Left hindlimb (tissue), 1 donor: ENCODE results near the gene TP53I11.

ENCODE experiments used
- DNase-seq: peaks from one replicate; pipeline ENCODE4 v3.0.0-alpha.2; 2018

TP53I11 gene

DNA sequence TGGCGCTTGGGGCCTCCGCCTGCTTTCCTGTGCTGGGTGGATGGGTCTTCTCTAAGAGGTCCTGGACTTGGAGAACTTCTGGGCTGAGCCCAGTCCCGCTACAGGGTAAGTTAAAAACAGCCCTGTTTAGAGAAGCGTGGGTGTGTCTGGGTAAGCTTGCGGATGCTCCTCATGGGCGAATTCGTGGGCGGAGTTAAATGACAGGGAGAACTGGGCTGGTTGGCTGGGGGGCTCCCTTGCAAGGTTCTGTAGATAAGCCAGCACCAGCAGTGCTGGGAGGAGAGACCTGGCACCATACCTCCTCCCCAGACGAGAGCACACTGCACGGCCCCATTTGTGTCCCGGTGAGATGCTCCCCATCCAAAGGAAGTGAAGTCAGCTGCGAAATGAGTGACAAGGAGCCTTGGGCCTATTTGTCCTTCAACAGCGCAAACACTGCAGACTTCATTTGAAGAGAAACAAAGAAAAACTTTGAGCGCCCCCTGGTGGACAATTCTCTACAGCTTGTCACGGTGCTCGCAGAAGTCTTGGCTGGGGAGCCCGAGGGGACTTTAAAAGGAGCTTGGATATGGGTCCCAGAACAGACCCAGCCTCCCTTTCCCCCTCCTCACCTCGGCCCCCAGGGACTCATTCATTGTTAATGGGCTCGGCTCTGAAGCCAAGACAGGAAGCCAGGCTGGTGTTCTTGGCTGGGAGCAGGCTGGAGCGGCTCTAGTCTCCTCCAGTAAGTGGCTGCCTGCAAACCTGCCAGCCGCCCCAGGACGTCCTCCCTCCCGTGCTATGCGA lies 39.5 kb downstream of the TP53I11 start:
- peak; percentile 85 for DNase-seq

DNA sequence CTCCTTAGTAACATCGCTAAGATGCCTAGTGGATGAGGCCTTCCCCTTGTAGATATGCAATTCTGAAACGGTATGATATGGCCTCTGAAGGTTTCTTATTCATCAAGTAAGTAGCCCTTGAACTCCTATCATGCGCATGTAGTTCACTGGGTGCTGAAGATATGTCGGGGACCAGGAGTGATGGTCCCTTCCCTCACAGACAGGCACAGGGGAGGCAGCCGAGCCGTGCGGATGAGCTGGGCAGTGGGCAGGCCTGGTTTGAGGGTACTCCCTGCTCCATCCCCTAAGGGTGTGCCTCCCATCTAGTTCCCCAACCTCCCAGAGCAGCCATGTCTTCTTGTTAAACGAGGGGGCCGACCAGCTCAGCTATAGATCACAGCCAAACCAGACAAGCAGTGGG lies 40.1 kb downstream of the TP53I11 start:
- DNase-seq, result no peak

GRCh38 chr11:44909557-44909956 lies 41.1 kb downstream of the TP53I11 start:
- no peak for DNase-seq

GRCh38 chr11:44906649-44907048 lies 44.0 kb downstream of the TP53I11 start:
- no peak for DNase-seq

- DNase-seq, result no peak
Measured at GRCh38 chr11:44905131-44905866, 45.4 kb downstream of the TP53I11 start.

GRCh38 chr11:44904261-44905020 lies 46.2 kb downstream of the TP53I11 start:
- no peak for DNase-seq

DNA sequence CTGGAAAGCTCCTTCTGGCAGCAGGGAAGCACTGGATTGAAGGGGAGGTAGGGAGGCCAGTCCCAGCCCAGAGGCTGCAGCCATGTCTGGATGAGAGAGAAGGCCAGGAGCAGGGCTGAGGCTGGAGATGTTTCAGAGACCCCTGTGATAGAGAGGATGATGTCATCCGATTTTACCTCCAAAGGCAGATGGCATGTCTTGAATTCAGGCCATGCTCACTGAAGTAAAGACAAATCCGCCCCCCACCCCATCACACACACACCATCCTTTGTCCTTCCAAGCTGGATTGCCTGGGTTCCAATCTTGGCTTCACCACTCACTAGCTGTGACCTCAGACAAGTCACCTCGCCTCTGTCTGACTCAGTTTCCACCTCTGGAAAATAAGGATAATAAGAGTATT lies 47.2 kb downstream of the TP53I11 start:
- DNase-seq, result no peak

GRCh38 chr11:44903035-44903434 lies 47.6 kb downstream of the TP53I11 start:
- DNase-seq, result no peak

DNA sequence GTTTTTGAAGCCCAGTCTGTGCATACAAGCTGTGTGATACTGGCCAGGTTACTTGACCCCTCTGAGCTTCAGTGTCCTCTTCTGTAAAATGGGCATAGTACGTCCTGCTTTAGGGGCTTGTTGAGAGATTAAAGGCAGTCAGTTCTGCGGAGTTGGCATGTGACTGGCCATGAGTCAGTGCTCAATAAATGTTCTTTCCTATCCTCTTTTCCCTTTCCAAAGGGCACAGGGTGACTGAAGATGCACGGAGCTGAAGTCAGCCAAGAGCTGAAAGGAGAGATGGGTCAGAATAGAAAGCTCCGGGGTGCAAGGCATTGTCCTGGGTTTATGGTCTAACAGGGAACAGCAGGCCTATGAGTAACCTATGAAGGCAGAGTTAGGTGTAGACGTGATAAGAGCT lies 48.9 kb downstream of the TP53I11 start:
- DNase-seq, result no peak

DNA sequence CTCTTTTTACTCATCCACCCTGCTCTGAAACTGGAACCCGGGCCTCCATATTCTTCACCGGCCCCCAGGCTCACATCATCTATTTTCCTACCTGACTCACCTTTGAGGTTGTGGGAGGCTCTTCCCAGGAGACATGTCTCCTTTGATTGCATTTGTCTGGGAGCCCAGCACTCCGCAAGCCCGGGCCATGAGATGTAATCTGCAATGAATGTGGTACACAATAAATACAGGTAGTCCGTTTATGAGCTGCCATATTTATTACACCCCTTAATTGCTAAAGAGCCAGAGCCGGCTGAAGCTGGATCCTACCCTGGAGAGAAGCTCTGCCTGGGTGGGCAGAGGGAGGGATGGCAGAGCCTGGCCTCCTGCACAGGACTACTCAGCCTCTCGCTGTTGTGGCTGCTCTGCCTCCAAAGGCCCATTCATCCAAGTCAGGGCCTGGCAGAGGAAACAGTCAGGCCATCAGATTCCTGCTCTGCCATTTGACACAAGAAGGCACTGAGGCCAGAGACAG lies 49.5 kb downstream of the TP53I11 start:
- no peak for DNase-seq

DNA sequence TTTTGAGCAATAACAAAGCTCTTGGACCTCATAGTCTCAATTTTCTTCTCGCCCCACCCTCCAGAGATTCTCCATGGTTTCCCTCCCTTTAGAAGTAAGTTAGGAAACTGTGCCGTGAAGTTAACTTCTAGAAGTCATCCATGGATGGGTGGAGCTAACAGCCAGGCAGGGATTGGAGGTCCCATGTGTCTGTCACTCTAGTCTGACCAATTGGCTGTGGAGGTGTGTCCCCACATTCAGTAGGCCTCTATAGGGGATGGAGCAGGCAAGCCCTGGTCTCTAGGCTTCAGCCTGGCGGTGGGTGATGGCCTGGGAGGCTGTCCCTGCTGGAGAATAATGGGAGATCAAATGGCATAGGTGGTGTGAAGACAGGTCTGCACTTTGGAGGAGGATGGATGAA lies 50.7 kb downstream of the TP53I11 start:
- no peak for DNase-seq

DNA sequence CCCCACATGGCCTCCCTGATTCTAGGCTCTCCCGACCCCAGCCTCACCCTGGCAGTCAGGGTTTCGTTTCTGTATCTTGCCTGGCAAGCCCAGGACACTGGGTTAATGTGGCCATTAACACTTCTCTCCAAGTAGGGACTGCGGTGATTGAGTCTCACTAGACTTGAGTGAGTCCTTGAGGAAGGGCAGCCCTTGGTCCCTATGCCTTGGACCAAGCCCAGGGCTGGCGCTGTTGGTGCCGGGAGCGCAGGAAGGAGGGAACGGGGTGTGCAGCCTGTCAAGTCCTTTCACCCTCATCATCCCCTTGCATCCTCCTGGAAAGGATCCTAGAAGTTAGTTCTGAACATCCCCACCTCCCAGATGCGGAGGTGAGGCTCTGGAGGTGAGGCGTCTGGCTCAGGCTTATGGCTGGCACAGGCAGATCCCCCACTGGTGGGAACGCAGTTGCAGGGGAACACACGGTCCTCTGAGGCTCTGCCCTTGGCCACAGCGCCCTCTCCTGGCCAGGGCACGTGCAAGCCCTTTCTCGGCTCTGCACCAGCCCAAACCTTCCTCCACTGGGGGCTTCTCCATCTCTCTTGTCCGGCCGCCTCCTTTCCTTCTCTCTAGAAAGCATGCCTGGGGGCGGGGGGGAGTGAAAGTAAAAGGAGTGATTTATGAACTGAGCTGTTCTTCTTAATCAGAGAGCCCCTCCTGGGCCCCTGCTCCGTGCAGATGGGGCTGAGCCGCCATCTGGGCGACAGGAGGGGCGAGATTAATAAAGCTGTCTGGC lies 56.7 kb downstream of the TP53I11 start:
- peak; percentile 71 for DNase-seq

- DNase-seq, result no peak
Measured at GRCh38 chr11:44893308-44893822, 57.3 kb downstream of the TP53I11 start.

- DNase-seq, result no peak
Measured at GRCh38 chr11:44892843-44893242, 57.8 kb downstream of the TP53I11 start.

DNA sequence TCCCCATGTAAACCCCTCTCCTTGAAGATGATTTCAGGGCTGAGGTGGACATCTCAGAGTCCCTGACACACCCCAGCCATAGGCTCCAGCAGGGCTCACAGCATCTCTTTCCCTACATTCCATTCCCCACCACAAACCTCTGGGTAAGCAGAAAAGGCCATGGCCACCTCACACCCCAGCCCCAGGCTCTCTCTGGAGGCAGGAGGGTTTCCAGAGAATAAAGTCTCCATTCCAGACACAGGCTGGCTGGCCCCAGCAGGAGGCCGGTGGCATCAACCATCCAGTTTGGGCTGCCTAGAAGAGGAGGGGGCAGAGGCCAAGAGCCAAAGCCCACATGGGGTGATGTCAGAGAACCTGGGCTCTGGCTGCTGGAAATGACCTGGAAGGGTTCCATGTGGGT lies 61.4 kb downstream of the TP53I11 start:
- DNase-seq, result no peak

DNA sequence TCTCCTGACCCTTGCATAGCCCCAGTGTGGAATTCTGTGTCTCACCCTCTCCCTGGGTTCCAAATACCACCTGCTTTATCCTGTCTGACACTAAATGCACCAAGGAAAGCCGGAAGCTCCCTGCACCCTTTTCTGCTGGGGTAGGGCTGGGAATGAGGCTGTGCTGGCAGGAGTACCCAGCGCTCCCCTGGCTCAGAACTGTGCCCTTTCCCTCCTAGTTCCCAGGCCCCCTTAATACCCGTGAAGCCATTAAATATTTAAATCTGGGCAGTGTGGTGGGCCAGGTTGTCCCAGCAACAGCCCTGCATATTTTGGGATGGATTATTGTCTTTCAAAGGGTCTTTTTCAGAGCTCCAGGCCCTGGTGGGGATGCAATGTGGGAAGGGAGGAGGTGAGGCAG lies 63.0 kb downstream of the TP53I11 start:
- DNase-seq, result no peak

GRCh38 chr11:44886790-44887140 lies 63.9 kb downstream of the TP53I11 start:
- no peak for DNase-seq

- no peak for DNase-seq
Measured at GRCh38 chr11:44885919-44886789, 64.5 kb downstream of the TP53I11 start.

- no peak for DNase-seq
Measured at GRCh38 chr11:44885065-44885810, 65.4 kb downstream of the TP53I11 start.

DNA sequence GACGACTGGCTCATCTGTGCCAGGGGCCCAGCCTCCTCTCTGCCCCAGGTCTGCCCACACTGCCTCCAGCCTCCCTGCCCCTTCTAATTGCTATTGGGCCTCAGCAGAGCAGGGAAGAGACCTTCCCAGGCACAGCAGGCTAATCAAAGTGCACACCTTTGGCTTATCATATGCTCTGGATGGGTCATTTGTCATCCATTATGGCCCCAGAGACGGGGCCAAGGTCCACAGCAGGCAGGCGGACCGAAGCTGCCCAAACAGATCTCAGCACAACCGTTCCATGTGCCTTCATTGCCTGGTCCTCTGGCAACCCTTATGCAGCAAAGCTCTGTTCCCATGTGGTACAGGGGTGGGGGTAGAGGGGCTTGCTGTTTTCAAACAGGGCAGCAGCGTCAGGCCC lies 66.6 kb downstream of the TP53I11 start:
- no peak for DNase-seq

DNA sequence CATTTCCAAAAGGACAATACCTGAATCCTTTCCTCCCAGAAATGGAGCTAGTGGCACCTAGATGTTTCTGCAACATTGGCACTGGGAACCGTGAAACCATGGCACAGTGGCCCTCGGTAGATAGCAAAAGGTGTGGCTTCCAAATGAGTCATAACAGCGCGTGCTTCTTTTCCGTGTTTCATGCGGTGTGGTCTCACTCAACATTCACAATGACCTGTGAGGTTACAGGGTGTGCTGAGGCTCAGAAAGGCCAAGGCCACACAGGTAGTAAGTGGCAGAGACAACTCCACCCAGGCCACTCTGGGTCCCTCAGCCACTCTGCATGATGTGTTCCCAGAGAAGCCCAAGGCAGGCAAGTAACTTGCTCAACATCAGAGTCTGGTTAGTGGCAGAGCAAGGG lies 67.4 kb downstream of the TP53I11 start:
- DNase-seq, result no peak
